H1 (cell line): ENCODE data around the gene KCNIP2. TPM values are rescaled to one million over a fixed set of nuclear protein-coding genes. Genes with fewer than 3 reads are reported as not detected.

Source experiments
- ASH2L ChIP-seq: fragments of 200-600, 300-600 bp; sonication (generic); IDR thresholded peaks from one replicate; pipeline ENCODE4 v1.7.1; 2017; ENCODE audit warnings: low read length
- CBX5 ChIP-seq: fragments of 300-800, 300-1000 bp; sonication (generic); IDR thresholded peaks from 2 replicates; pipeline ENCODE4 v1.7.1; 2016; ENCODE audit warnings: antibody characterized with exemption, low read length, low read depth
- CHD7 ChIP-seq: fragments of 300-600 bp; sonication (generic); IDR thresholded peaks from 2 replicates; pipeline ENCODE4 v1.7.1; 2012; ENCODE audit warnings: low read length, moderate library complexity, mild to moderate bottlenecking, inconsistent platforms; ENCODE audit not compliant: insufficient replicate concordance
- EP300 ChIP-seq, 2 experiments: IDR thresholded peaks; 1 replicate in 1 of 2; 2 replicates in 1 of 2; pipeline ENCODE4 v1.6.1; 2011 to 2012; ENCODE audit warnings: low read depth in 2 of 2, low read length in 2 of 2, mild to moderate bottlenecking in 2 of 2, borderline replicate concordance in 1 of 2, inconsistent platforms in 1 of 2, moderate library complexity in 1 of 2
- JUND ChIP-seq: IDR thresholded peaks from 2 replicates; pipeline ENCODE4 v1.6.1; 2011; ENCODE audit warnings: mild to moderate bottlenecking, improper control_type of control experiment, low read length
- MAX ChIP-seq: IDR thresholded peaks from 2 replicates; pipeline ENCODE4 v1.6.1; 2012; ENCODE audit warnings: inconsistent platforms
- RFX5 ChIP-seq: IDR thresholded peaks from 2 replicates; pipeline ENCODE4 v1.6.1; 2011; ENCODE audit warnings: low read depth, low read length, improper control_type of control experiment, borderline replicate concordance
- RXRA ChIP-seq: IDR thresholded peaks from 2 replicates; pipeline ENCODE4 v1.6.1; 2011; ENCODE audit warnings: low read depth, mild to moderate bottlenecking, low read length, moderate library complexity; ENCODE audit not compliant: insufficient read depth
- TAF7 ChIP-seq: optimal IDR thresholded peaks from 2 replicates; pipeline ENCODE3; 2011; ENCODE audit warnings: low read depth, mild to moderate bottlenecking, inconsistent platforms, low read length, moderate library complexity, borderline replicate concordance
- TEAD4 ChIP-seq: IDR thresholded peaks from 2 replicates; pipeline ENCODE4 v1.6.1; 2012; ENCODE audit warnings: low read depth, low read length, inconsistent platforms, mixed read lengths
- polyA plus RNA-seq, 7 experiments: library from polyadenylated mRNA; depleted of rRNA in 3 of 7; stranded (reverse) in 5 of 7; unstranded in 2 of 7; fragments of >200 nt in 5 of 7; fragments of 200-250 nt in 2 of 7; gene quantifications; 1 replicate in 5 of 7; 2 replicates in 1 of 7; 4 replicates in 1 of 7; pipeline versions ENCODE4 v1.2.1 to v1.2.3, GENCODE V29; 2011 to 2013; ENCODE audit warnings: missing spikeins in 2 of 7, mixed read lengths in 2 of 7
- total RNA-seq: library from RNA; stranded (reverse); fragmentation: NEBNext Ultra II Directional; extraction: Animal tissue kit (Norgen Biotek cat#: 25700); gene quantifications from 2 replicates; pipeline ENCODE4 v1.2.1, GENCODE V29; 2021

KCNIP2 gene
- total and polyA plus RNA-seq, 2 of the 8 experiments (the other 6 are each of a cell fraction or from before 2014, with no cell fraction given): 2.7 to 6.0 TPM

DNA sequence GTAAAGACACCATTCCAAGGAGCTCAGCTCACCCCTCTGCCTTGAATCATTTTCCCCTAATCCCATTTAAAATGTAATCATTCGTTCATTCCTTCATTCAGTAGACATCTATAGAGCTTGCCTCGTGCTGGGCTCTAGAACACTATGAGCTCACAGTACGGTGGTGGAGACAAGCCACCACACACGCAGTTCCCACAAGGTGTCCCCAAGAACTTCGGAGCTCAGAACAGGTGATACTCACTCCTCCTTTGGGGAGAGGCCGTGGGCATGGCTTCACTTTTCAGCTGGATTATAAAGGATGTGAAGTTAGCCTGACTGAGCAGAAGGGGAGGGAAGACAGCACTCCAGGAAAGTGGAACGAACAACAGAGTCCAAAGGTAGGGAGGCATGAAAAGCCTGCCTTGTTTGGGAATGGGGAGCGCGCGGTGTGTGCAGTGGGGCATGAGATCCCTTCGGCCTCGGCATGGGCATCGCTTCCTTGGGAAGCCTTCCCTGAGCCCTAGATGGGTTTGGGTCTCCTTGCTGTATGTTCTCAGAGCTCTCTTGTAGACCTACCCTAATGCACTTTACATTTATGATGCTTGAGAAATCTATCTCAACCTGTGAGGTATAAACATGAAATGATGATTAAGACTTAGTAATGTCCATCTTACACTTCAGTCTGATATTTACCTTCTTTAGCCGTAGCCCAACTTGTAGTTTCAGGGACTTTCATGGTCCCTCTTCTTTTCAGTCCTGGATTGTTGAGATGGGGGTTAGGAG lies 24.5 kb downstream of the KCNIP2 start (continued):
- TF ChIP-seq CHD7 (no peak), RXRA (no peak), RFX5 (no peak), TEAD4 (no peak), JUND (no peak), ASH2L (no peak), MAX (peak; percentile 62), CBX5 (no peak), EP300 (IDR thresholded peaks at IDR 0.05; ENCODE audit: borderline replicate concordance in 1 of 2, low read depth in 2 of 2, low read length in 2 of 2) (no peak), TAF7 (no peak)
